NCI-H2081 (cell line): ENCODE data around the gene NKAIN2.
"Not testable (repeated sequence)": the region's sequence is repeated elsewhere in the genome, so short reads cannot be mapped to it uniquely, and the experiment has no call there.

Source experiments
- DNase-seq, 2 experiments: peaks; one replicate each; lab custom pipeline; 2025; lab: John Stamatoyannopoulos, UW

NKAIN2 gene

GRCh38 chr6:124203101-124203811 lies 399.6 kb downstream of the NKAIN2 start:
- DNase-seq, result no peak

GRCh38 chr6:124203812-124204167 lies 400.1 kb downstream of the NKAIN2 start:
- DNase-seq, result no peak

- no peak for DNase-seq
Observed at GRCh38 chr6:124205921-124206320, 402.3 kb downstream of the NKAIN2 start.

- DNase-seq, result no peak
Observed at GRCh38 chr6:124223611-124224345, 420.1 kb downstream of the NKAIN2 start.

- DNase-seq, result no peak
Observed at GRCh38 chr6:124226396-124226795, 422.7 kb downstream of the NKAIN2 start.

GRCh38 chr6:124233221-124233620 lies 429.6 kb downstream of the NKAIN2 start:
- no peak for DNase-seq

- DNase-seq, result peak in 1 of 2 experiments; percentile 9
Observed at GRCh38 chr6:124234801-124235200, 431.1 kb downstream of the NKAIN2 start.

GRCh38 chr6:124237911-124238310 lies 434.2 kb downstream of the NKAIN2 start:
- DNase-seq, result no peak

- DNase-seq, result not testable (repeated sequence)
Observed at GRCh38 chr6:124238408-124238807, 434.7 kb downstream of the NKAIN2 start.

- peak in 1 of 2 experiments; percentile 59 for DNase-seq
Observed at GRCh38 chr6:124254941-124255685, 451.4 kb downstream of the NKAIN2 start.

- DNase-seq, result no peak
Observed at GRCh38 chr6:124260337-124260736, 456.7 kb downstream of the NKAIN2 start.

GRCh38 chr6:124269733-124270132 lies 466.1 kb downstream of the NKAIN2 start:
- no peak for DNase-seq

- DNase-seq, result no peak
Observed at GRCh38 chr6:124273701-124274100, 470.0 kb downstream of the NKAIN2 start.

- DNase-seq, result no peak
Observed at GRCh38 chr6:124282541-124282940, 478.9 kb downstream of the NKAIN2 start.

GRCh38 chr6:124283486-124283885 lies 479.8 kb downstream of the NKAIN2 start:
- DNase-seq, result no peak

GRCh38 chr6:124285146-124285545 lies 481.5 kb downstream of the NKAIN2 start:
- no peak for DNase-seq

- no peak for DNase-seq
Observed at GRCh38 chr6:124294574-124295200, 491.0 kb downstream of the NKAIN2 start.

GRCh38 chr6:124297507-124297906 lies 493.8 kb downstream of the NKAIN2 start:
- DNase-seq, result no peak

- peak; percentile 18 to 51 for DNase-seq
Observed at GRCh38 chr6:124298730-124299129, 495.1 kb downstream of the NKAIN2 start.

- DNase-seq, result not testable (repeated sequence)
Observed at GRCh38 chr6:124300907-124301306, 497.2 kb downstream of the NKAIN2 start.

GRCh38 chr6:124303971-124304370 lies 500.3 kb downstream of the NKAIN2 start:
- no peak for DNase-seq

GRCh38 chr6:124310139-124310538 lies 506.5 kb downstream of the NKAIN2 start:
- no peak for DNase-seq
